Measurements from ENCODE around the gene TENM4. TPM values are rescaled to one million over a fixed set of nuclear protein-coding genes. Genes with fewer than 3 reads are reported as not detected.

Gene TENM4
- total RNA-seq, 1 experiment from 2014 or later: 25.0 TPM

- H3K9me3 Mint-ChIP-seq: no peaks in the 10 kb centered on the region
- peak; percentile 49 for ATAC-seq
Measured at GRCh38 chr11:79273781-79274180, 167.0 kb downstream of the TENM4 start.

GRCh38 chr11:79269611-79270307 lies 171.1 kb downstream of the TENM4 start:
- Mint-ChIP-seq H3K9me3 (no peaks in the 10 kb centered on the region), H3K4me1 (peaks cover 22% of the 10 kb centered on the region), H3K27me3 (ENCODE audit: low read depth) (no peaks in the 10 kb centered on the region), H3K27ac (no peak overlapping the region), H3K4me3 (no peak overlapping the region), H3K36me3 (no peaks in the 10 kb centered on the region)
- DNase-seq (ENCODE audit: low spot score) (peak; percentile 31), ATAC-seq (peak; percentile 86)
- POLR2A ChIA-PET: no interaction called here
- CTCF ChIA-PET: interaction anchor here (1.0 to 1.5 kb wide), 3 partner anchors 9 to 131 kb away, joined by 3 read pairs; no protein-coding TSS in a partner anchor
- TF ChIP-seq ERG (CRISPR knock-in tag; IDR thresholded peaks at IDR 0.05) (0 out of 2 replicates have a peak, but pooled peaks have one; percentile 46), ZNF423 (CRISPR knock-in tag; IDR thresholded peaks at IDR 0.05) (0 out of 2 replicates have a peak, but pooled peaks have one; percentile 24), FOXK1 (CRISPR knock-in tag; IDR thresholded peaks at IDR 0.05) (no peak)

More at GRCh38 chr11:79273781-79274180, 167.0 kb downstream of the TENM4 start:
- Mint-ChIP-seq H3K36me3 (no peaks in the 10 kb centered on the region), H3K4me3 (no peak overlapping the region), H3K27me3 (ENCODE audit: low read depth) (no peaks in the 10 kb centered on the region), H3K4me1 (peaks cover 29% of the 10 kb centered on the region), H3K27ac (no peak overlapping the region)
- ChIA-PET POLR2A (no interaction called here), CTCF (no interaction called here)
- TF ChIP-seq ZBTB43 (CRISPR knock-in tag; IDR thresholded peaks at IDR 0.05) (no peak), ZNF423 (CRISPR knock-in tag; IDR thresholded peaks at IDR 0.05) (peak; percentile 46; the same call in 1 of the 2 replicates)
- DNase-seq (ENCODE audit: low spot score): peak; percentile 46

- Mint-ChIP-seq H3K27me3 (ENCODE audit: low read depth) (no peaks in the 10 kb centered on the region), H3K4me1 (peaks cover 32% of the 10 kb centered on the region), H3K9me3 (no peaks in the 10 kb centered on the region), H3K4me3 (no peak overlapping the region), H3K36me3 (no peaks in the 10 kb centered on the region), H3K27ac (no peak overlapping the region)
- TF ChIP-seq NFATC4 (CRISPR knock-in tag; IDR thresholded peaks at IDR 0.05): no peak
- no peak for TF ChIP-seq RORB (CRISPR knock-in tag; IDR thresholded peaks at IDR 0.05)
- no peak for TF ChIP-seq ATF1 (CRISPR knock-in tag; IDR thresholded peaks at IDR 0.05)
- TF ChIP-seq ZNF263 (CRISPR knock-in tag; IDR thresholded peaks at IDR 0.05; ENCODE audit: low read depth): no peak
- TF ChIP-seq ZNF532 (CRISPR knock-in tag; IDR thresholded peaks at IDR 0.05; ENCODE audit: borderline replicate concordance): no peak
- CTCF ChIA-PET: no interaction called here
- POLR2A ChIA-PET: no interaction called here
- ATAC-seq (no peak), DNase-seq (ENCODE audit: low spot score) (no peak)
Measured at GRCh38 chr11:79266396-79266795, 174.4 kb downstream of the TENM4 start.

- no peak for ATAC-seq
- TF ChIP-seq USF2 (CRISPR knock-in tag; IDR thresholded peaks at IDR 0.05): no peak
- TF ChIP-seq MAX (CRISPR knock-in tag; IDR thresholded peaks at IDR 0.05): no peak
- TF ChIP-seq HMGA2 (CRISPR knock-in tag; IDR thresholded peaks at IDR 0.05): no peak
- no peak for TF ChIP-seq USF1 (CRISPR knock-in tag; IDR thresholded peaks at IDR 0.05)
- TF ChIP-seq AFF4 (CRISPR knock-in tag; IDR thresholded peaks at IDR 0.05; ENCODE audit: borderline replicate concordance): no peak
Measured at GRCh38 chr11:79265756-79266322, 175.0 kb downstream of the TENM4 start.

More at GRCh38 chr11:79265756-79266322, 175.0 kb downstream of the TENM4 start:
- Mint-ChIP-seq H3K27ac (no peak overlapping the region), H3K27me3 (ENCODE audit: low read depth) (no peaks in the 10 kb centered on the region), H3K4me3 (no peak overlapping the region), H3K36me3 (no peaks in the 10 kb centered on the region), H3K4me1 (peaks cover 32% of the 10 kb centered on the region), H3K9me3 (no peaks in the 10 kb centered on the region)
- ChIA-PET CTCF (no interaction called here), POLR2A (no interaction called here)
- DNase-seq (ENCODE audit: low spot score): no peak

Measured in WTC11 (cell line).